Measurements from ENCODE around the gene EYA2. TPM values are rescaled to one million over a fixed set of nuclear protein-coding genes. Genes with fewer than 3 reads are reported as not detected.

The EYA2 gene
- total RNA-seq, 1 donor, result not detected

DNA sequence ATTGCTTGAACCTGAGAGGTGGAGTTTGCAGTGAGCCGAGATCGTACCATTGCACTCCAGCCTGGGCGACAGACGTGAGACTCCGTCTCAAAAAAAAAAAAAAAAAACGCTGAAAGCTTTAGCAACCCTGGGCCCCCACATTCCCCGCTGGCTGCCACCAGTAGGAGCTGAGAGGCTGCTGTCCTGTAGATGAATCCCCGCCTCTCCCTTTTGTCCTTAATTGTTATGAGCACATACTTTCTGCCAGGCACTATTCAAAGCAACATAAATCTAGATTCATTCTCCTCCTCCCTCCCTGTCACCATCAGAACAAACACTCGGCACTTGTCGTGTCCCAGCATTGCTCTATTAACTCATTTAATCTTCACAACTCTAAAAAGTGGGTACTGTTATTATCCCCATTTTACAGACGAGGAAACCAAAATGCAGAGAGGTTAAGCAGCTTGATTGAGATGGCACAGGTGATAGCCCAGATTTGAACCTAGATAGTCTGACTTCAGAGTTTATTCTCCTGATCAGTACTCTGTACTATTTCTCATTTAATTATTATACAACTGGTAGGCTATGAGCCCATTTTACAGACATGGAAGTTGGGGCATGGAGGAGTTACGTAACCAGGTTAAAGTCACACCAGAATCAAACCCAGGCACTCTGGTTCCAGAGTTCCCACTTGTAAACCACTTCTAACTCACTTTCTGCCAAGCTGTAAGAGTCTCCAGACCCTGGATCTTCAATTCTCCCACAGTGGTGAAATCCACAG lies 97.4 kb downstream of the EYA2 start:
- H3K4me3 ChIP-seq (ENCODE audit: low read depth, low read length), result no peak overlapping the region
- TF ChIP-seq, protein P1, sequence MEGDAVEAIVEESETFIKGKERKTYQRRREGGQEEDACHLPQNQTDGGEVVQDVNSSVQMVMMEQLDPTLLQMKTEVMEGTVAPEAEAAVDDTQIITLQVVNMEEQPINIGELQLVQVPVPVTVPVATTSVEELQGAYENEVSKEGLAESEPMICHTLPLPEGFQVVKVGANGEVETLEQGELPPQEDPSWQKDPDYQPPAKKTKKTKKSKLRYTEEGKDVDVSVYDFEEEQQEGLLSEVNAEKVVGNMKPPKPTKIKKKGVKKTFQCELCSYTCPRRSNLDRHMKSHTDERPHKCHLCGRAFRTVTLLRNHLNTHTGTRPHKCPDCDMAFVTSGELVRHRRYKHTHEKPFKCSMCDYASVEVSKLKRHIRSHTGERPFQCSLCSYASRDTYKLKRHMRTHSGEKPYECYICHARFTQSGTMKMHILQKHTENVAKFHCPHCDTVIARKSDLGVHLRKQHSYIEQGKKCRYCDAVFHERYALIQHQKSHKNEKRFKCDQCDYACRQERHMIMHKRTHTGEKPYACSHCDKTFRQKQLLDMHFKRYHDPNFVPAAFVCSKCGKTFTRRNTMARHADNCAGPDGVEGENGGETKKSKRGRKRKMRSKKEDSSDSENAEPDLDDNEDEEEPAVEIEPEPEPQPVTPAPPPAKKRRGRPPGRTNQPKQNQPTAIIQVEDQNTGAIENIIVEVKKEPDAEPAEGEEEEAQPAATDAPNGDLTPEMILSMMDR (IDR thresholded peaks at IDR 0.05; ENCODE audit: insufficient read depth, low read depth, low read length), result no peak
- DNase-seq (ENCODE audit: low read depth), result no peak

DNA sequence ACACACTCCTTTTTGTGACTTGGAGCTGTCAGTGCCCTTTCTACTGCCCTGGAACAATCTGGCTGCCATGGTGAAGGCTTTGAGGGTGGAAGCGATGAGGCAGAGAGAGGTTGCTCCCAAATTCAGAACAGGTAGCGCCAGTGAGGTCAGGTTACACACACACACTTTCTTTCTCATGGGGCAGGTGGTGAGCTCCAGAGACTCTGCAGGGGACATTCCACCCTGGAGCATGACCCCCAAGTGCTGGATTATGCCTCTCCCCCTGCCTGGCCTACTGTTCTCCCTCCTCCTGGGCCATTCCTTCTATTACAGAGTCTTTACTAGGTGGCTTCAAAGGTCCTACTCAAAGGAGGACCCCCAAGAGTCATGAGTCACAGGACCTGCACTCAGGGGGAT lies 98.0 kb downstream of the EYA2 start:
- DNase-seq (ENCODE audit: low read depth), result no peak
- TF ChIP-seq, protein P1 (IDR thresholded peaks at IDR 0.05; ENCODE audit: insufficient read depth, low read depth, low read length), result no peak
- H3K4me3 ChIP-seq (ENCODE audit: low read depth, low read length), result no peak overlapping the region

DNA sequence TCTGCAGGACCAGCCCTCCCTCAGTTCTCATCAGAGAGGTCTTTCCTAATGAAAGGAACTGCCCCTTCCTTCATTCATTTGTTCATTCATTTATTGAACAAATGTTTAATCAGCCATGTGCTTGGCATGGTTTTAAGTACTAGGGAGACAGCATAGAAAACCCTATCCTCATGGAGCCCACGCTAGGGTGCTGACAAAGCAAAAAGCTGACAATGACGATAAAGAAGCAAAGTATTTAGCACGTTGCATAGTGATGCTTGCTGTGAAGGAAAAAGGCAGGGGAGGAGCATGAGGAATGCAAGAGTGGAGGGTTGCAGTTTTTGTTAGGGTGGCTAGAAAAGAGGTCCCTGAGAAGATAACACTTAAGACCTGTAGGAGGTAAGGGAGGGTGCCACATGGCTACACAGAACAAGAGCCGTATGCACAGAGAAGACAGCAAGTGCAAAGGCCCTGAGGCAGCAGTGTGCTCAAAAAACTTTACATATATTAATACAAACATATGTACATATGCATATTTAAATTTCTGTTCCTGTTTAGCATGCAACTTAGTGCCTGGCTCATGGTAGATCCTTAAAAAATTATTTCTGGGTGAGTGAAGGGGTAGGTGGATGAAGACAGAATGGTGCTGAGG lies 98.9 kb downstream of the EYA2 start:
- H3K4me3 ChIP-seq (ENCODE audit: low read depth, low read length), result no peak overlapping the region
- TF ChIP-seq, protein P1 (IDR thresholded peaks at IDR 0.05; ENCODE audit: insufficient read depth, low read depth, low read length), result no peak
- DNase-seq (ENCODE audit: low read depth), result no peak

DNA sequence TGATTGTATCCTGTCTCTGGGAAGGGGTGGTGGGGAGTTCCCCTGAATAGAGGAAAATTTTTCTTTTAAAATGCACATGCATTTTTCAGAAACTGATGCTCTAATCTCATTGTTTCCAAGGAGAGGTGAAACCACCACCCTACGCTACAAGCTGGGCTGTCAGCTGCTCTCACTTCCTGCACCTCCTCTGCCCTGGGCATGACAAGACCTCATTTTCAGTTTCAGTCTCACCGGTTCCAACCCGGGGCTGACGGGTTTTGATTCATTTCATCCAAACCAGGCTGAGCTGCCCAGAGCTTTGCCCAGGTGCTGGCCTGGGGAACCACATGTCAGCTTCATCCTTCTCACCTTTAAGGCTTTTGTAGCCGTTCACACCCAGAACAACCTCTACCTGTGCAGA lies 99.7 kb downstream of the EYA2 start:
- no peak for DNase-seq (ENCODE audit: low read depth)
- H3K4me3 ChIP-seq (ENCODE audit: low read depth, low read length), result no peak overlapping the region
- TF ChIP-seq, protein P1 (IDR thresholded peaks at IDR 0.05; ENCODE audit: insufficient read depth, low read depth, low read length), result no peak

DNA sequence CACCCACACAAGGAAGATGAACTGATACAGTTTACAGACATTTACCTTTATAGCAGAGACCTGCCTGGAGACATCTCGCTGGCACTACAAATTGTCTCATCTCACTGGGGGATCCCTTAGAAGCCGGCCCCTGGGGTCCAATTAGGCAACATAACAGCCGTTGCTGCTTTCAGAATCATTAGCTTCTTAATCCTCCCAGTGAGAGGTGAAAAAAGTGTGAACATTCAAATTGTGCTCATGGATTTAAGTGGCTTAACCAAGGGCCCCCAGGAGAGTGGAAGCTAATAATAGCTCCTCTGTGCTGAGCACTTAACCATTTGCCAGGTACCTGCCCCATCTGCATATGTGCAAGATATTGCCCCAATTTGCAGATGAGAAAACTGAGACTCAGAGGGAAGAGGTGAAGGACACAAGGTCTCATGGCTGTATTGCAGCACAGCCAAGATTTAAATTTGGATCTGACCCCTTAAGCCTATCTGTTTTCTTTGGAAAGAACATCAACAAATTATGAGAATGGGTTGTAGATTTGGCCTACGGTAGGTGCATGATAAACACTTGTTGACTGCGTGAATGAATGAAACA lies 101.0 kb downstream of the EYA2 start:
- H3K4me3 ChIP-seq (ENCODE audit: low read depth, low read length), result no peak overlapping the region
- DNase-seq (ENCODE audit: low read depth), result no peak
- TF ChIP-seq, protein P1 (IDR thresholded peaks at IDR 0.05; ENCODE audit: insufficient read depth, low read depth, low read length), result no peak

DNA sequence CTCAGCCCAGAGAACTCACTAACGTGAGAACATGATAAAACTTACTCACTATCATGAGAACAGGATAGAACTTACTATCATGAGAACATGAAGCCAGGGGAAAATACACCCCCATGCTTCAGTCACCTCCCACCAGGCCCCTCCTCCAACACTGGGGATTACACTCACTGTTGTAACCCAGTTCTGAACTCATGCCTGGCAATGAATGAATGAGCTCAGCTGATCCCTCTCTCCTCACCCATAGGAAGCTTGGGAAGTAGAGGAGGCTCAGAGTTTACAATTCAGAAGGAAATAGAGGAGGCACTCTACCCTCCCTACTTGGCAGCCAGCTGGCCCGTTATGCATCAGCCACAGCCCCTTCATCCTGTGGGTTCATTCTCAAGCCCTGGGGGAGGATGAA lies 102.5 kb downstream of the EYA2 start:
- DNase-seq (ENCODE audit: low read depth), result no peak
- TF ChIP-seq, protein P1 (IDR thresholded peaks at IDR 0.05; ENCODE audit: insufficient read depth, low read depth, low read length), result no peak
- no peak overlapping the region for H3K4me3 ChIP-seq (ENCODE audit: low read depth, low read length)
